ENCODE results near the gene RYR1.

- TF ChIP-seq CTCF (conservative IDR thresholded peaks at IDR 0.05) (no peak), ZFX (IDR thresholded peaks at IDR 0.05) (no peak)
Measured at GRCh38 chr19:38497907-38498306, 64.4 kb downstream of the RYR1 start.

Measured in C4-2B (cell line).